ENCODE results near the gene PCNX2.

The PCNX2 gene

GRCh38 chr1:232944347-232944746, 351.2 kb downstream of the PCNX2 start:
- no peak for TF ChIP-seq CTCF (IDR thresholded peaks at IDR 0.05)
- intact Hi-C loops (cut with DNase I; ENCODE audit: low total_unique reads) = no loop called here

GRCh38 chr1:232943679-232944252, 351.8 kb downstream of the PCNX2 start:
- H3K36me3 ChIP-seq = no peaks in the 10 kb centered on the region
- H3K4me1 ChIP-seq = no peaks in the 10 kb centered on the region
- TF ChIP-seq CTCF (IDR thresholded peaks at IDR 0.05) = no peak
- no peaks in the 10 kb centered on the region for H3K9me3 ChIP-seq
- H3K27ac ChIP-seq = no peak overlapping the region
- H3K4me3 ChIP-seq = no peak overlapping the region
- peaks cover 0 to 10% of the 10 kb centered on the region in 2 donors for H3K27me3 ChIP-seq
- DNase-seq = no peak
- intact Hi-C loops (cut with DNase I; ENCODE audit: low total_unique reads) = no loop called here

More at GRCh38 chr1:232944347-232944746, 351.2 kb downstream of the PCNX2 start:
- no peaks in the 10 kb centered on the region for H3K36me3 ChIP-seq
- H3K4me1 ChIP-seq = no peaks in the 10 kb centered on the region
- H3K9me3 ChIP-seq = no peaks in the 10 kb centered on the region
- H3K27ac ChIP-seq = no peak overlapping the region
- no peak overlapping the region for H3K4me3 ChIP-seq
- H3K27me3 ChIP-seq = peaks cover 0 to 8% of the 10 kb centered on the region in 2 donors
- DNase-seq = no peak

GRCh38 chr1:232942413-232943294, 352.9 kb downstream of the PCNX2 start:
- Histone ChIP-seq H3K4me3 (no peak overlapping the region), H3K27ac (no peak overlapping the region), H3K36me3 (no peaks in the 10 kb centered on the region), H3K9me3 (no peaks in the 10 kb centered on the region), H3K27me3 (peaks cover 0 to 13% of the 10 kb centered on the region in 2 donors), H3K4me1 (no peaks in the 10 kb centered on the region)
- intact Hi-C loops (cut with DNase I; ENCODE audit: low total_unique reads) = no loop called here
- DNase-seq = no peak
- TF ChIP-seq CTCF (IDR thresholded peaks at IDR 0.05) = no peak

- TF ChIP-seq CTCF (IDR thresholded peaks at IDR 0.05) = no peak
- no peak overlapping the region for H3K27ac ChIP-seq
- no peaks in the 10 kb centered on the region for H3K36me3 ChIP-seq
- H3K4me3 ChIP-seq = no peak overlapping the region
- peaks cover 0 to 15% of the 10 kb centered on the region in 2 donors for H3K27me3 ChIP-seq
- no peak for DNase-seq
- no peaks in the 10 kb centered on the region for H3K4me1 ChIP-seq
- intact Hi-C loops (cut with DNase I; ENCODE audit: low total_unique reads) = no loop called here
- H3K9me3 ChIP-seq = no peaks in the 10 kb centered on the region
Measured at GRCh38 chr1:232940262-232940661, 355.3 kb downstream of the PCNX2 start.

GRCh38 chr1:232939748-232940147, 355.8 kb downstream of the PCNX2 start:
- Histone ChIP-seq H3K36me3 (no peaks in the 10 kb centered on the region), H3K27me3 (peaks cover 0 to 14% of the 10 kb centered on the region in 2 donors), H3K9me3 (no peaks in the 10 kb centered on the region), H3K27ac (no peak overlapping the region), H3K4me1 (no peaks in the 10 kb centered on the region), H3K4me3 (no peak overlapping the region)
- no peak for DNase-seq
- intact Hi-C loops (cut with DNase I; ENCODE audit: low total_unique reads) = no loop called here
- TF ChIP-seq CTCF (IDR thresholded peaks at IDR 0.05) = no peak

All from tibial artery (tissue), 4 donors.